HG02588 (cell line): ENCODE measurements around the gene KRTCAP2.

Experiments used
- ATAC-seq: cut with Tn5 transposase; IDR thresholded peaks from one replicate; pipeline ENCODE4 v1.9.1; 2021; ENCODE audit warnings: mild to moderate bottlenecking, moderate library complexity; ENCODE audit not compliant: unreplicated experiment

Gene KRTCAP2

GRCh38 chr1:155136748-155137147, 36.4 kb downstream of the KRTCAP2 start:
- no peak for ATAC-seq

DNA sequence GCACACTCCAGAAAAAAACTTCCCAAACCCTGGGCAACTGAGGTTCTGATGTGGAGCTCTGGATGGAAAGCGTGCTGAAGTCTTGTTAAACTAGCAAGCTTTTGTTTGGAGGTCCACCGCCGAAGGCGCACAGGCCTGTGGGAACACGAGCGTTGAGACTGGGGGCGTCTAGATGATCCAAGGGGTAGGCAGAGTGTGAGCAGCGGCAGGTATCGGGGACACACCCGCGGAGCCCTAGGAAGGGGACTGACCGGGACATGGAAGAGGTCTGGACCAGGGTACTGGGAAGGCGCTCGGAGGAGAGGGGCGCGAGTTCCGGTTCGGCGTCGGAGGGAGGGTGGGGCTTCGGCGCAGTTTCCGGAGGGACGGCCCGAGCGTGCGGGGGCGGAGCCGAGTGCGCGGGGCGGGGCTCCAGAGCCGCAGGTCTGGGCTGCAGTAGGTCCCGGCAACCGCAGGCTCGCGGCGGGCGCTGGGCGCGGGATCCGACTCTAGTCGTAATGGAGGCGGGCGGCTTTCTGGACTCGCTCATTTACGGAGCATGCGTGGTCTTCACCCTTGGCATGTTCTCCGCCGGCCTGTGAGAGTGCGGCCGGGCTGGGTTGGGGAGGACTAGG, 37.6 kb downstream of the KRTCAP2 start, which contains the start of gene SLC50A1:
SLC50A1 (plus strand) TSS at position 438 of the 614 bp plus-strand sequence; CDS start at position 498, 60 bp downstream.
- peak; percentile 73 for ATAC-seq

DNA sequence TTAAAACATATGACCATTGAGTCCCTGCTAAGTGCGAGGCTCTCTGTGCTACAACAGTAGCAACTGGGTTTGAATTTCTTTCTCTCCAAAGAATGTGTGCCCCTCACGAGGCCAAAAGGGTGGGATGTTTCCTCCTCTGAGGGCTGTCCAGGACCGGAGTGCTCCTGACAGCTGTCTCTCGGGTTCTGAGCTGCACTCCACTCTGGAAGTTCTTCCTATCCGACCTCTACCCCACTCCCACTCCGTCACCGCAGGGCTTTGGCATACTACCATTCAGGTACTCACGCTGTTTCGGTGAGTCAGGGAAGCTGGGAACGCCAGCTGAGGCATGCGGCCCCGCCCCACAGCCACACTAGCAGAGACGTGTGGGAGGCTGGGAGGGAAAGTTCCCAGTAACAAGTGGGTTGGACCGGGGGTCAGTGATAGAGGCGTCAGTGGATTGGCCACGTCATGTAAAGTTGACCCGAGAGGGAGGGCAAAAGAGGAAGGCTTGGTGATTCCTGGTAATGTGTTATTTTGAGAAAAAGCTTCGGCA, 38.2 kb downstream of the KRTCAP2 start:
- no peak for ATAC-seq

- no peak for ATAC-seq
Measured at GRCh38 chr1:155134322-155134721, 38.8 kb downstream of the KRTCAP2 start.

GRCh38 chr1:155133799-155134281, 39.3 kb downstream of the KRTCAP2 start:
- no peak for ATAC-seq

- no peak for ATAC-seq
Measured at GRCh38 chr1:155131856-155132255, 41.2 kb downstream of the KRTCAP2 start.

GRCh38 chr1:155131285-155131684, 41.8 kb downstream of the KRTCAP2 start:
- ATAC-seq = no peak

DNA sequence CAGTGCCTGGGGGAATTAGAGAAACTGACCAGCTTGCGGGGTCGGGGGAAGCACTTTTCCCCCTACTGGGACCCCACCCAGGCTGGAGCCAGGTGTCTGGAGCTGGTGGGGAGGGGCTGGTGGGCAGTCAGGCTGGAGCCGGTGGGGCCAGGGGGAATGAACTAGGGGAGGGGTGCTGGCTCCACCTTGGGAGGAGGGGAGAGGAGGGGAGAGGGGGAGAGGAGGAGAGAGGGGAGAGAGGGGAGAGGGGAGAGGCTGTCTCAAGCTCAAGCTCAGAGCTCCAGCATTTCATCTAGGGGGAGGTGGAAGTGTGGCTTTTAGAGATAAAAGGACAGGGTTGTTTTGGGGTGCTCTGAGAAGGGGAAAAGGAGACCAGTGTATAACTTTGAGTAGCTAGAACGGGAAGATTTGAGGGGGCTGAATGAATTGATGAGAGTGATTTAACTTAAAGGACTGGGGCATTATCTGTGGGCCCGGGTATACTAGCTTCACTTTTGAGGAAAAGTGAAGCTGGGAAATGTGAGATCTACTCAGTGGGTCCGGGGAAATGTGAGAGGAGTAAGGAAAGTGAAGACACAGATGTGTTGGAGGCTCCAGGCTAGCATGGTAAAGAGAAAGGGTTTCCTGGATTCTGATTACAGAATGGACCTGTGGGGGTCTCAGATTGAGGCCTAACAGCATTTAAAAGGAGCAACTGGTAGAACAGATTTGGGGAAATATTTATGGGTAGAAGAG, 42.7 kb downstream of the KRTCAP2 start:
- no peak for ATAC-seq

DNA sequence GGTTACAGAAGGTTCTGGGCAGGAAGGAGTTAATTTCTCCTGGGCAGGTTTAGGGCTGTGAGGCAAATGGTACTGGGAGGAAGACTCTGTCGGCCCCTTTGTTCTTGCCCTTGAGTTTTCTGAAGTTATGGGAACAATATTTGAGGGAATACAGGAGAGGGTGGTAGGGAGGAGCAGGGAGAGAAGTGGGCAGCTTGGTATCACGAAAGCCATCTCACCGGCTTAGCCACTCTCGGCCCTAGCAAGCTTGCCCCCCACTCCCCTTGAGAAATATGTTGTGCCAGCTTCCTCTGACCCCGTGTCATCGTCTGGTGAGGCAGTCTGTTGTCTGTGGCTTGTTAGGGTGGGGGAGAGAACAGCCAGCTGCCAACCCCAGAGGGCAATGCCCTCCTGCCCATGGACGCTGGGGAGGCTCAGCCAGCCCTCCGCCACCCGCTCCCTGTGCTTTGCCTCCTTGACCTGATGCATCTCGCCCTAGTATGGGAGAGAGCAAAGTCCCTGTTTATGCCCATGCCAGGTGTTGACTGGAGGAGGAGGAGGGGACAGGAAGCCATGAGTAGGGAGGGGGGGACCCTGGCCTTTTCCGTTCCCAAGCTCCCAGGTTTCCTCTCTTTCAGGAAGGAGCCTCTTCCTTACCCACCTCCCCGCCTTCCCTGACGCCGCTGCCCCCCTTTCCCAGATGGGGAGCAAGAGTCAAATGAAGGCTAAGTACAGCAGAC, 44.2 kb downstream of the KRTCAP2 start:
- no peak for ATAC-seq

DNA sequence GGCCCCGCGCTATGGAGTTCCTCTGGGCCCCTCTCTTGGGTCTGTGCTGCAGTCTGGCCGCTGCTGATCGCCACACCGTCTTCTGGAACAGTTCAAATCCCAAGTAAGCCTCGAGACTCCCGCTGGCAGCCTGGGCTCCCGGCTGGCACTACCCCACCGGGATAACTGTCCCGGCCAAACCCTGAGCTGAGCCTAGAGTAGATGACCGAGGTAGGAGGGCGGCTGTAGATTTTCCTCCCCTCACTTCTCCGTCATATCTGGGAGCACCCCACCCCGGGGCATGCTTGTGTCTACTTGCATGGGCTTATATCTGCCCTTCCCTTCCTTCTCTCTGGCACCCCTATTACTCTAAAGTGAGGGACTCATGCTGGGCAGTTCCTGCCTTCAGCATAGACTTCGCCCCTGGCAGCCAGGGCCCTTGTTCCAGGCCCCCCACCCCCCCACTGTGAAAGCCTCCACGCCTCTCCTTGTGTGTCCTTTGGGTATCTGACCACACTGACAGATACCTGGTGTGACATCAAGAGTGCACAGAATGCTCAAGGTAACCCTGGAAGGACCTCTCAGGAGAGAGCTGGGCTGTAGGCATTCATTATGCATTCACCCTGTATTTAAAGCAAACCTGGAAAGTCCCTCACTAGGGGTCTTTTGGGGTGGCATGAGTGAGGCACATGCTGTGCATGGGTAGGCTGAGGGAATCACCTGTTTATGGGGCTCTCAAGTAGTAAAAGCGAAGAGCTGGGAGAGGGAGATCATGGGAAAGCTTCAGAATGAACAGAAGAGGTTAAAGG, 44.9 kb downstream of the KRTCAP2 start:
- no peak for ATAC-seq

GRCh38 chr1:155127105-155127966, 45.8 kb downstream of the KRTCAP2 start, which contains the start of gene EFNA1:
EFNA1 (plus strand) TSS chr1:155127876; CDS start chr1:155127978, 102 bp downstream.
- no peak for ATAC-seq

- no peak for ATAC-seq
Measured at GRCh38 chr1:155126556-155127104, 46.5 kb downstream of the KRTCAP2 start.

- ATAC-seq = no peak
Measured at GRCh38 chr1:155125946-155126555, 47.1 kb downstream of the KRTCAP2 start.

DNA sequence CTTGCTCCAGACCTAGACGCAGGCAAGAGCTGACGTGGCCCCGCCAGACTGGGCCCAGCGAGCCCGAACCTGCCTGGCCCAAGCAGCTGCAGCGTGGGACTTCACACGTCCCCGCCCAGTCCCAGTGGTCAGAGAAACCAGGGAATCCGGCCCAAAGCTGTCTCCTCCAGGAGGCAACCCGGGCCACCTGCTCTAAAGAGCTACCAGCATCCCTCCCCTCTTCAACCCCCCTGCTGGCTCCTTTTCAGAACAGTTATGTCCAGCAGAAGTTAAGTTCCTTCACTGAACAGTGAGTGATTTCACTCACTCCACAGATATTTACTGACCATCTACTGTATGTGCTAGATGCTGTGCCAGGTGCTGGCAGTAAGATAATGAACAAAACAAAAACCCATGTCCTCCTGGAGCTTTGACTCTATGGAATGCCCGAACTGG, 47.6 kb downstream of the KRTCAP2 start:
- ATAC-seq = no peak

- no peak for ATAC-seq
Measured at GRCh38 chr1:155124503-155125463, 48.3 kb downstream of the KRTCAP2 start.

- ATAC-seq = no peak
Measured at GRCh38 chr1:155123801-155124200, 49.3 kb downstream of the KRTCAP2 start.

GRCh38 chr1:155122308-155122707, 50.8 kb downstream of the KRTCAP2 start:
- no peak for ATAC-seq

GRCh38 chr1:155121249-155121648, 51.9 kb downstream of the KRTCAP2 start:
- no peak for ATAC-seq
